ENCODE data around the gene CA10.

The CA10 gene

DNA sequence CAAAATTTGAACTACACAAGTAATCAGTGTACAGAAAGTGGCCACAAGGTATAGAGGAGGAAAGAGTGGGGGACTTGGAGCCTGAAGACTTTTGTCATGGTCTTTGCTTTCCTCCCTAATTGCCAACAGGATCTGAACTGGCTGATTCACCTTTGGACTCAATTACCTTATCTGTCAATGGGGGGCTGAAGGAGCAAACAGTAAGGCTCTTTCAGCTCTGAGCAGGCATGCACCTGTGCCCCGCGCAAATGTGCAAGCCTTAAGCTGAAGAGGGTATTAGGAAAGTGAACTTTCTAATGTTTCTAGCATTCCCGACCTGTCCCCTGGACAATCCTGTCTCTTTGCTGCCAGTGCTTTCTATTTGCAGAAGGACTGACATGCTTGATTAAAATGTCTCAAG, 302.7 kb downstream of the CA10 start:
- no peak for DNase-seq

DNA sequence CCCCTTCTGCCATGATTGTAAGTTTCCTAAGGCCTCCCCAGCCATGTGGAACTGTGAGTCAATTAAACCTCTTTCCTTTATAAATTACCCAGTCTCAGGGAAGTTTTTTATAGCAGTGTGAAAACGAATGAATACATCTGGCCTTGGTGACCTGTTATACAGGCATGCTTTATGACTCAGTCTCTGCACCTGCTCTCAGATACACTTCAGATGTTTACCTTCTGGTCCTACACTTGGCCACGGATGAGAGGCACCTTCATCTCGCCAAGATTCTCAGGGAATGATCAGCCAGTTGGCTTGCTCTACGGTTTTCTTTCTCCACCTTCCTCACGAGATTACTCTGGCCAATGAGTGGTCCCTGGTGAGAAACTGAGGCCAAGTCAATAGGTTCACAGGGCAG, 304.7 kb downstream of the CA10 start:
- no peak for DNase-seq

DNA sequence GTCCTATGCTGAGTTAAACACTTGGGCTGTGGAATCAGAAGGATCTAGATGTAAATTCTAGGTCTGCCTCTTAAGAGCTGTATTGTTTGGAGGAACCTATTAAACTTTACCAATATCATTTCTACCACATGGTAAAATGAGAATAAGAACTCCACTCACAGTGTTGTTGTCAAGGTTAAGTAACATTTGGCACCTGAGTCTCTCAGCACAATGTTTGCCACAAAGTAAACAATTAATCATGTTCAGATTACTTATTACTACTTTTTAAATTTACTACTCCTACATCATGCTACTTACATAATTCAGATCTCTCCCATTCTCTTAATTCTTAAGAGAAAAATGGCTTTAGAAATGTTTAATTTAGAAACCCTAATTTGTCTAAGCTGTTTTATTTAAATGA, 305.9 kb downstream of the CA10 start:
- DNase-seq = no peak

DNA sequence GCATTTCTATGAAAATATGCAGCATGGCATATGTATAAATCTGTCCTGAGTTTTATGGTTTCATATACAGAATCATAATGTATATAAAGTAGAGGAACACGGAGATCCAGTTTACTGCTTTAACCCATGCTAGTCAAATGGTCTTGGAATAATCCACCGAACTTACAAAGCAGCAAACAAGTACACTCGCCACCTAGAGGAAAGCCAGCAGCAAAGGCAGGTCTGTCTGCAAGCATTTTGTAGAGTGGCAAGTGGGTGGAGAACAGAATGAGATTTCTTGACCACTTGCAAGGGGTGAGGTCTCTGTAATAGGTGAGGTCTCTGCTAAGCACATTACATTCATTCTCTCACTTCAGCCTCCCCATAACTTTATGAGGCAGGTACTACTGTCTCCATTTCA, 308.3 kb downstream of the CA10 start:
- no peak for DNase-seq

- DNase-seq = no peak
Measured at GRCh38 chr17:51848451-51848850, 310.1 kb downstream of the CA10 start.

- DNase-seq = no peak
Measured at GRCh38 chr17:51846566-51846965, 311.9 kb downstream of the CA10 start.

- DNase-seq = no peak
Measured at GRCh38 chr17:51845776-51846175, 312.7 kb downstream of the CA10 start.

- no peak for DNase-seq
Measured at GRCh38 chr17:51842763-51843162, 315.8 kb downstream of the CA10 start.

GRCh38 chr17:51841669-51842068, 316.8 kb downstream of the CA10 start:
- DNase-seq = no peak

DNA sequence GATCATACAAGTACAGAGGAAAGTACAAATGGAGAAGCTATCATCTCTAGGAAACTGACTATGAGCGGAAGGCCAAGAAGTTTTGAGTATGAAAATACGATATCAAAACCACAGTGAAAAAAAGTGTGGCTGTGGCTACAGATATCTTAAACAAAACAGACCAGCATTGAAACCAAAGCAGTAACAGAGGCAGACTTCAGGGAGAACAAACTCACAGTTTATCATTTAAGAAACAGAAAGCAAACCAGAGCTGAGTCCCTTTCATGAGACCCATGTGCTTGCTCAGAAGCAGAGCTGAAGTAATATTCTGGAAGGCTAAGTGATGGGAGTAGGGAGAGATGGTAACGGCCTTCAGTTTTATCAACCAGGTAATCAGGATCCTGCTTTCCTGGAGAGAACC, 317.8 kb downstream of the CA10 start:
- DNase-seq = no peak

GRCh38 chr17:51833620-51834019, 324.9 kb downstream of the CA10 start:
- DNase-seq = no peak

- no peak for DNase-seq
Measured at GRCh38 chr17:51833045-51833444, 325.5 kb downstream of the CA10 start.

- no peak for DNase-seq
Measured at GRCh38 chr17:51830886-51831285, 327.6 kb downstream of the CA10 start.

DNA sequence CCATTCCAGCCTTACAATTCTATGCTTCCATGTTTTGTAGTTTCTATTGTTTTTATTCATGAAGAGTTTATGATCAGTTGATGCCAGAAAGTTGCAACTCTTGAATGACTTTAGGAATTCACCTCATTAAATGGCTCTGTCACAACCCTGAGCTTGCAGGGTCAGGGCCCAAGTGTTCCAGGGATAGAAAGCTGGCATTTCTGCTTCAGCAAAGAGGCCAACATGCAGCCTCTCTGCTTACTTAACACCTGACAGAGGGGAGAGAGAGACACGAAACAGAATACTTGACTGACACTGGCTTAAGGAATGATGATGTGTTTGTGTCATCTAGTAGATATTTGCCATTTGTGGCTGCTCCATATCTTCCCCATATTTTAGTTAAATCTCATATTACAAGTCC, 328.1 kb downstream of the CA10 start:
- no peak for DNase-seq

DNA sequence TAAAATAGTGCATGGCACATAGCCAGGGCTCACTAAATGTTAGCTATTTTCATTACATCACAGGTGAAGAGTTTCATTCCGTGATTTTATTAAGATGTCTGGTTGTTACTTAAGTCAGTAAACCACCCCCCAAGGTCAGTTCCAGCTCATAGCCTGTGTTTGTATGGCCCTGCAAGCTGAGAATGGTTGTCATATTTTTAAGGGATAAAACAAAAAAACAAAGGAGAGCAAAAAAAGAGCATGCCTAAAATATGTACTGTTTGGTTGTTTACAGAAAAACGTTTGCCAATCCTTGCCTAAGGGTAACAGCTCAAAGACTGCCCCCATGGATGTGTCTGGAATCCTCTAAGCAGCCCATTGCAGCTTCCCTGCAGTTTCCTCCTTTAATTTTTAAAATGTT, 329.6 kb downstream of the CA10 start:
- no peak for DNase-seq

DNA sequence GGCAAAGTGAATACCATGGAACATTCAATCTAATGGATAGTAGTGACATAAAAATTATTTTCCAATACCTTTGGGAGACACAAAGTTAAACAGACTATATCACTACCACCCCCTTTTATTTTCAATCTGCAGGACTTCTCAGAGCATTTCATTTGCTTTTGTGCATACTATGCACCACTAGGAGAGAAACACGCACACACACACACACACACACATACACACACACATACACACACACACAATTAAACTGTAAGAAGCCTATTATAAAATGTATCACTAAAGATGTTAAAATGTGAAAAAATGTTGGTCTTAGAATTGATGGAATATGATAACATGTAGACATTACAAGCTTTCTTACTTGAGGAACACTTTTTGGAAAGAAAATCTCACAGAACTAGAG, 331.4 kb downstream of the CA10 start:
- no peak for DNase-seq

DNA sequence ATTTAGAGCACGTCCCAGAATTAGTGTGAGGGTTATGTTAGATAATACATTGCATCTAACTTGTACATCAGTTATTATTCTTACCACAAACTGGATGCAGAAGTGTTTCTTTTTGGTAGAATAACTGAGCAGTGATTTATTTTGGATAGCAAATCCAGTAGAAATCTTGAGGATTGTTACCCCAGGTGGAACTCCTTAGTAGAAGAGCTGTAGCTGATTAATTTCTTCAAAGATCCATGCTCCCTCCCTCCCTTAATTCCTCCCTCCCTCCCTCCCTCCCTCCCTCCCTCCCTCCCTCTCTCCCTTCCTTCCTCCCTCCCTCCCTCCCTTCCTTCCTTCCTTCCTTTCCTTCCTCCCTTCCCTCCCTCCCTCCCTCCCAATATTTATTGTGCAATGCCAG, 337.7 kb downstream of the CA10 start:
- DNase-seq = no peak

DNA sequence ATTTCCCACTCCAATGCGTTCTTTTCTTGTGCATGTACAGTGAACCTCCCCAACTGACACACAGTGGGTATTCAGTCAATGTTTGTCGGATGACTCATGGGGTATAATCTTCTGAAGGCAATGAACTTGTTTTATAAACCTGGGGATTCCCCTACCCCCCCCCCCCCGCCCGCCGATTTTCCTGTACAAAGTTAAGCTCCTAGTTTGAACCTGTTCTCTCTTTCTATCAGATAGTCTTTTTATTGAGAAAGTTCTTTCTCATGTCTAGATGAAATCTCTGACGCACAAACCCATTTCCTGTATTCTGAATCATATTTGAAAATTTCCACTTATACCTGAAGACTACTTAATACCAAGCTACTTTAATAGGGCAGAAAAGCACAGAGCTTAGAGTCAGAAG, 338.3 kb downstream of the CA10 start:
- no peak for DNase-seq

- no peak for DNase-seq
Measured at GRCh38 chr17:51819341-51820219, 338.9 kb downstream of the CA10 start.

GRCh38 chr17:51818777-51819176, 339.7 kb downstream of the CA10 start:
- no peak for DNase-seq

DNA sequence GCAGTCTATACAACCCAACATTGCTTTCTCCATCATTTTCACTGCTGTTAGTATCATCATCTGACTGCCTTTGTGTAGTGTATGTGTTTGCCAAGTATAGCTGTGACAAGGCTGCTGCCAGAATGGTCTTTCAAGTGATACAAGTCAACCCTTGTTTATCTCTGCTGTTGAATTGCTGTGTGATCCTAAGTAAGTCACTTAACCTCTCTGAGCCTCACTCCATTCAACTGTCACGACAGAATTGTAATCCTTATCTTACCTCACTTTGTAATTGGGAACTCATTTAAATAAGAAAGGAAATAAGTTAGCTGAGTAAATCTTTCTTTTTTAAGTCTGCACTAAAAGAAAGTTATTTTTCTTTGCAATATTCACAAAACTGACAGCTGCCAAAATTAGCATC, 340.6 kb downstream of the CA10 start:
- no peak for DNase-seq

DNA sequence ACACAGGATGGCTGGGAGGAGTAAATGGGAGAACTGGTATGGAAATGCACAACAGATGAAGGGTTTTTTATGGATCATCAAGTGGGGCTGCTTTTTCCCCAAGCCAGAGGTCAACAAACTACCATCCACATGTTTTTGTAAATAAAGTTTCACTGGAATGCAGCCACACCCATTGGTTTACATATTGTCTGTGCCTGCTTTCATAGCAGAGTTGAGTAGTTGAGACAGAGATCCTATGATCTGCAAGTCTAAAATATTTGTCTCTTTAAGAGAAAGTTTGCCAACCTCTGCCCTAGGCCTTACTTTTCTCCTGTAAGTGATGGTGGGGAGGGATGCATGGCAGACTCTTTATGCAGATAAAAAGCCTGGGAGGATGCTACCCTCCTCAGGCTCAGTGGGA, 341.4 kb downstream of the CA10 start:
- no peak for DNase-seq

- no peak for DNase-seq
Measured at GRCh38 chr17:51815097-51815496, 343.4 kb downstream of the CA10 start.

- DNase-seq = no peak
Measured at GRCh38 chr17:51814521-51814920, 344.0 kb downstream of the CA10 start.

DNA sequence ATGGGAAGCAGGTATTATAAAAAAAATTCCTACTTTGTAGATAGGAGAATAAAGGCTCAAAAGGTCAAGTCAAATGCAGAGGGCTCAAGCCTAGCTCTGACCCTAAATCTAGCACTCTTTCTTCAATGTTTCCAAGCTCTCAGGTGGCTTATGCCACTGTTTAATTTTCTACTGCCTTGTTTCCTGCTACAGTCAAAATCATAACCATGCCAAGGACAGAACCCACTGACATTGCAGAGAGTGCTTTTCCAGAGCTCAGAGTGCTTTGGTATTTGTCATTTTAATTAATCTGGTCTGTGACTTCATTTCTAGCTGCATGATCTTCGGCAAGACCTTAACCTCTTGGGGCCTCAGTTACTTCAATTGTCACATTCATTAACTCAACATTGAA, 344.7 kb downstream of the CA10 start:
- DNase-seq = no peak
